Breast epithelium (tissue), 4 donors: ENCODE data around the gene CAMK1G. TPM values are rescaled to one million over a fixed set of nuclear protein-coding genes. Genes with fewer than 3 reads are reported as not detected.
A peak's percentile ranks its signal among the peaks of the same experiment; 100 is the strongest.

Source experiments
- DNase-seq, 2 donors: peaks; one replicate each; pipeline ENCODE4 v3.0.0-alpha.2; 2019; ENCODE audit warnings: low spot score in 2 of 2
- H3K27ac ChIP-seq, 2 donors: fragments of 200-600 bp; sonication (generic) in 1 of 2; one replicate each; pipeline ENCODE4 v1.5.1; 2016 to 2019; ENCODE audit warnings: mild to moderate bottlenecking in 1 of 2
- H3K27me3 ChIP-seq, 2 donors: fragments of 200-600 bp; sonication (generic) in 1 of 2; one replicate each; pipeline versions ENCODE4 v1.5.1 to v1.6.0; 2017 to 2019; ENCODE audit warnings: control low read depth in 1 of 2, mild to moderate bottlenecking in 1 of 2
- H3K36me3 ChIP-seq: fragments of 200-600 bp; one replicate; pipeline ENCODE4 v1.5.1; 2019
- H3K4me1 ChIP-seq, 2 donors: fragments of 200-600 bp; sonication (generic); one replicate each; pipeline ENCODE4 v1.5.1; 2016 to 2019; ENCODE audit warnings: control low read depth in 1 of 2
- H3K4me3 ChIP-seq, 3 donors: fragments of 200-600 bp; sonication (generic); 1 replicate in 2 of 3; 2 replicates in 1 of 3; pipeline ENCODE4 v1.5.1; 2016 to 2019; ENCODE audit warnings: mild to moderate bottlenecking in 3 of 3, moderate library complexity in 2 of 3
- H3K9me3 ChIP-seq, 2 donors: fragments of 200-600 bp; sonication (generic) in 1 of 2; one replicate each; pipeline ENCODE4 v1.5.1; 2016 to 2019; ENCODE audit warnings: control low read depth in 1 of 2
- CTCF ChIP-seq, 3 donors: fragments of 450-650 bp; IDR thresholded peaks; one replicate each; pipeline ENCODE4 v1.5.1; 2016 to 2017; ENCODE audit warnings: antibody characterized with exemption in 3 of 3, mild to moderate bottlenecking in 3 of 3, moderate library complexity in 3 of 3
- POLR2A ChIP-seq: fragments of 450-650 bp; IDR thresholded peaks from one replicate; pipeline ENCODE4 v1.6.1; 2016; ENCODE audit warnings: antibody characterized with exemption, mild to moderate bottlenecking, moderate library complexity
- POLR2AphosphoS5 ChIP-seq, 3 donors: sonication (generic); formaldehyde crosslinking; IDR thresholded peaks; one replicate each; pipeline ENCODE4 v1.6.1; 2017; ENCODE audit warnings: antibody characterized with exemption in 3 of 3
- intact Hi-C: fragments of 100-400 bp; cut with DNase I; formaldehyde crosslinking; loops from one replicate; pipeline ENCODE4 v1.15.1; 2023; ENCODE audit warnings: low total_unique reads
- total RNA-seq, 3 donors: library from RNA; depleted of rRNA; stranded (reverse); fragments of >200 nt; gene quantifications; one replicate each; pipeline ENCODE4 v1.1.0, GENCODE V29; 2016

The CAMK1G gene
- total RNA-seq, 3 donors from 2014 or later, result 0.16 to 1.8 TPM; not detected in 1

DNA sequence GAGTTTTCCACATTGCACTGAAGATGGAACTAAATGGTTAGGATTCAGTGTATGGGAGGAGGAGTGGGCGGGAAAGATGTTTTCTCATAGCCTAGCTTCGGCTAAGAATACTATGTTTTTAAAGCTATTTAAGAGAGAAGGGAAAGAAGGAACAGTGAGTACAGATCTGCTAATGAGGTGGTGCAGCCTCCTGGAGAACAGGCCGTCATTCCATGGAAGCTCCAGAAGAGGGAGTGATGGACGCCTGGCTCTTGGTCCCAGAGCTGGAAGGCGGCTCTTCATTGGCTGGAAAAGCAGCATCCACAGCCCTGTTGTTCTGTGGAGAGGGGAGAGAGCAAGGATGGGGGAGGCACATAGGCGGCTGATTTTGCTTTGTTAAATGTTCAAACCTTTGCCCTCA, 6.9 kb downstream of the CAMK1G start:
- H3K27me3 ChIP-seq, result no peaks in the 10 kb centered on the region
- intact Hi-C loops, result no loop called here
- no peaks in the 10 kb centered on the region for H3K9me3 ChIP-seq
- H3K4me1 ChIP-seq, result peaks cover 0 to 5% of the 10 kb centered on the region in 2 donors
- H3K36me3 ChIP-seq, result no peaks in the 10 kb centered on the region
- H3K4me3 ChIP-seq, result no peak overlapping the region
- no peak for DNase-seq
- H3K27ac ChIP-seq, result no peak overlapping the region
- TF ChIP-seq POLR2AphosphoS5 (IDR thresholded peaks at IDR 0.05), result no peak
- peak in 1 of 3 donors; percentile 22 for TF ChIP-seq CTCF (IDR thresholded peaks at IDR 0.05)
- TF ChIP-seq POLR2A, result no peak

- Histone ChIP-seq H3K27me3 (no peaks in the 10 kb centered on the region), H3K9me3 (no peaks in the 10 kb centered on the region), H3K4me3 (no peak overlapping the region), H3K27ac (no peak overlapping the region), H3K4me1 (no peaks in the 10 kb centered on the region), H3K36me3 (no peaks in the 10 kb centered on the region)
- intact Hi-C loops, result no loop called here
- no peak for DNase-seq
- no peak for TF ChIP-seq CTCF (IDR thresholded peaks at IDR 0.05)
- no peak for TF ChIP-seq POLR2A
- TF ChIP-seq POLR2AphosphoS5 (IDR thresholded peaks at IDR 0.05), result no peak
Measured at GRCh38 chr1:209593747-209594146, 10.2 kb downstream of the CAMK1G start.

DNA sequence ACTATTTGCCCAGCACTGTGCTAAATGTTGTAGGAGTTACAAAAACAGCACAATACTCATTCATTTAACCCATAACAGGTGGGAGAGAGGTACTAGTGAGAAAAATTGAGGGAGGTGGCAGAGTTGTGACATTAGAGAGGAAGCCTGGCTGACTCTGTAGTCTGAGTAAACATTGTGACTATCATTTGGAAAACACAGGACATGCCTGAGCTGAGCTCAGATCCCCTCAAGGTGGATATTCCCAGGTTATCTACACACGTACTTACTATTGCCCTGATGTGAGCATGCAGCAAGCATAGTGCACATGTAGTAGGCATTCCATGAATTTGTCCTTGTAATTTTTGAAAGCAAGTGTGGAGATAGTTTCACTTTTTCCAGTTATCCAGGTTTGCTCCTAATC, 10.9 kb downstream of the CAMK1G start:
- H3K27ac ChIP-seq, result no peak overlapping the region
- intact Hi-C loops, result no loop called here

DNA sequence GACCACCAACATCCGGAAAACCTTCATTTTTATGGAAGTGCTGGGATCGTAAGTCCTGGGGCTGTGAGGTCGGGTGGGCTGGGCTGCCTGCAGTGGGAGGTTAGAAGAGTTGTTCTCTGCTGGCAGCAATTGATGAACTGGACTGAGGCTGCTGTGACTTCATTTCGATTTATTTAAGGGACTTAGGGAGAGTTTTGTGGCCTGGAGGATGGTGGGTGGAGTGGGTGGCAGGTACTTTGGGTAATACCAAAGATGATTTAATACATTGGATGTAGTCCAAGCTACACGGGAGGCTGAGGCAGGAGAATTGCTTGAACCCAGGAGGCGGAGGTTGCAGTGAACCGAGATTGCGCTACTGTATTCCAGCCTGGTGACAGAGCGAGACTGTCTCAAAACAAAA, 11.5 kb downstream of the CAMK1G start:
- H3K4me3 ChIP-seq, result no peak overlapping the region
- no peak for DNase-seq
- intact Hi-C loops, result no loop called here
- H3K9me3 ChIP-seq, result no peaks in the 10 kb centered on the region
- H3K36me3 ChIP-seq, result no peaks in the 10 kb centered on the region
- TF ChIP-seq CTCF (IDR thresholded peaks at IDR 0.05) (no peak), POLR2AphosphoS5 (IDR thresholded peaks at IDR 0.05) (no peak), POLR2A (no peak)
- H3K4me1 ChIP-seq, result no peaks in the 10 kb centered on the region
- H3K27ac ChIP-seq, result no peak overlapping the region
- no peaks in the 10 kb centered on the region for H3K27me3 ChIP-seq

More for the DNA sequence above, 10.9 kb downstream of the CAMK1G start:
- no peak overlapping the region for H3K4me3 ChIP-seq
- no peaks in the 10 kb centered on the region for H3K27me3 ChIP-seq
- no peaks in the 10 kb centered on the region for H3K36me3 ChIP-seq
- TF ChIP-seq POLR2A, result no peak
- no peak for TF ChIP-seq POLR2AphosphoS5 (IDR thresholded peaks at IDR 0.05)
- TF ChIP-seq CTCF (IDR thresholded peaks at IDR 0.05), result no peak
- no peaks in the 10 kb centered on the region for H3K9me3 ChIP-seq
- DNase-seq, result no peak
- H3K4me1 ChIP-seq, result no peaks in the 10 kb centered on the region

GRCh38 chr1:209595599-209596285, 12.2 kb downstream of the CAMK1G start:
- Histone ChIP-seq H3K4me1 (no peaks in the 10 kb centered on the region), H3K9me3 (no peaks in the 10 kb centered on the region), H3K36me3 (no peaks in the 10 kb centered on the region), H3K27ac (no peak overlapping the region), H3K4me3 (no peak overlapping the region), H3K27me3 (no peaks in the 10 kb centered on the region)
- DNase-seq, result no peak
- TF ChIP-seq CTCF (IDR thresholded peaks at IDR 0.05), result no peak
- no peak for TF ChIP-seq POLR2A
- no peak for TF ChIP-seq POLR2AphosphoS5 (IDR thresholded peaks at IDR 0.05)
- intact Hi-C loops, result no loop called here
